ENCODE data around the gene PPP4R1. TPM values are rescaled to one million over a fixed set of nuclear protein-coding genes. Genes with fewer than 3 reads are reported as not detected.

The PPP4R1 gene
- total RNA-seq, 1 donor from 2014 or later, result 114 TPM

DNA sequence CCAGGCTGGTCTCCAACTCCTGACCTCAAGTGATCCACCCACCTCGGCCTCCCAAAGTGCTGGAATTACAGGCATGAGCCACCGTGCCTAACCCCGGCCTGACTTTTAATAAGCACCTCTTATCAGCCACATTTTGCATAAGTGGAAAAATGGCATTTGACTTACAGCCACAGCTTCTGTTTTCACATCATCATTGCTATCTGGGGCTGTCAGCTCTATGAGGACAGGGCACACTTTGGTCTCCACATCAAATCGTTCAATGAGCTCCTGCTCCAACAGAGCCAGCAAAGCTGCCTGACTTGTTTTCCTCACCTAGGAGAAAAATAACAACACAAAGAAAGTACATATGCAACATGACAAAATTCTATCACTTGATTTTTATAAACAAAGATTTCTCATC lies 26.4 kb downstream of the PPP4R1 start:
- TF ChIP-seq, protein P1, sequence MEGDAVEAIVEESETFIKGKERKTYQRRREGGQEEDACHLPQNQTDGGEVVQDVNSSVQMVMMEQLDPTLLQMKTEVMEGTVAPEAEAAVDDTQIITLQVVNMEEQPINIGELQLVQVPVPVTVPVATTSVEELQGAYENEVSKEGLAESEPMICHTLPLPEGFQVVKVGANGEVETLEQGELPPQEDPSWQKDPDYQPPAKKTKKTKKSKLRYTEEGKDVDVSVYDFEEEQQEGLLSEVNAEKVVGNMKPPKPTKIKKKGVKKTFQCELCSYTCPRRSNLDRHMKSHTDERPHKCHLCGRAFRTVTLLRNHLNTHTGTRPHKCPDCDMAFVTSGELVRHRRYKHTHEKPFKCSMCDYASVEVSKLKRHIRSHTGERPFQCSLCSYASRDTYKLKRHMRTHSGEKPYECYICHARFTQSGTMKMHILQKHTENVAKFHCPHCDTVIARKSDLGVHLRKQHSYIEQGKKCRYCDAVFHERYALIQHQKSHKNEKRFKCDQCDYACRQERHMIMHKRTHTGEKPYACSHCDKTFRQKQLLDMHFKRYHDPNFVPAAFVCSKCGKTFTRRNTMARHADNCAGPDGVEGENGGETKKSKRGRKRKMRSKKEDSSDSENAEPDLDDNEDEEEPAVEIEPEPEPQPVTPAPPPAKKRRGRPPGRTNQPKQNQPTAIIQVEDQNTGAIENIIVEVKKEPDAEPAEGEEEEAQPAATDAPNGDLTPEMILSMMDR (IDR thresholded peaks at IDR 0.05), result no peak
- H3K36me3 ChIP-seq, result peaks cover 72% of the 10 kb centered on the region
- no peaks in the 10 kb centered on the region for H3K27me3 ChIP-seq (ENCODE audit: low read depth)
- H3K9me3 ChIP-seq, result no peaks in the 10 kb centered on the region
- intact Hi-C loops (cut with DNase I), result no loop called here
- DNase-seq (no peak), ATAC-seq (no peak)
- H3K27ac ChIP-seq, result no peak overlapping the region
- H3K4me3 ChIP-seq, result no peak overlapping the region
- no peaks in the 10 kb centered on the region for H3K4me1 ChIP-seq

DNA sequence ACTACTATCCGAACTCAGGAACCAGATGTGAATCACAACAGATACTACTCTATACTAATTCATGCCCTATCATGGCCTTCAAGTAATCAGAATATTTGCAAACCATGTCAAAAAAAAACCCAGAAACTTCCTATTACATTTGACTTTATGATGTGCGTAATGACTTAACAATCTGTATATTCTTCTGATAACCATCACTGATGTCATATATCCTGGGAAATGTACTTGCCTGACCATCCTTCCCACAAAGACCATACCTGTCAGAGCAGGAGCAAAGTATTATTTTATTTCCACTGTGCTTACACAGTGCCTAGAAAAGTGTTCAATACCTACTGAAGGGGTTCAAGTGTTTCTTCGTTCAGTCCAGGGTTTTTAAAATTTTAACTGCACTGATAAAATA lies 27.5 kb downstream of the PPP4R1 start:
- DNase-seq (no peak), ATAC-seq (no peak)
- Histone ChIP-seq H3K36me3 (peaks cover 83% of the 10 kb centered on the region), H3K4me1 (no peaks in the 10 kb centered on the region), H3K27me3 (ENCODE audit: low read depth) (no peaks in the 10 kb centered on the region), H3K4me3 (no peak overlapping the region), H3K9me3 (no peaks in the 10 kb centered on the region), H3K27ac (no peak overlapping the region)
- intact Hi-C loops (cut with DNase I), result no loop called here
- TF ChIP-seq, protein P1 (IDR thresholded peaks at IDR 0.05), result no peak

DNA sequence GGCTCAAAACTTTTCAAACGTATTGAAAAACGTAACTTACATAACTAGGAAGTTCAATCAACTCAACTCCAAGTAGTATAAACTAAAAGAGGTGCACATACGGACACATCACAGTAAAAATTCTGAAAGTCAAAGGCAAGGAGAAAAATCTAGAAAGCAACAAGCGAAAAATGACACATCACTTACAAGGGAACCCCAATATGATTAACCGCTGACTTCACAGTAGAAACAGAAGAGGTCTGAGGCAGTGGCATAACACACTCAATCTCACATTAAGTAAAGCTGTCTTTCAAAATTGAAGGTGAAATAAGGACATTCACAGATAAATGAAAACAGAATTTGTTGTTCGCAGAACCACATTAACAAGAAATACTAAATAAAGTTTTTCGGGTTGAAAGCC lies 32.7 kb downstream of the PPP4R1 start:
- no peak overlapping the region for H3K27ac ChIP-seq
- intact Hi-C loops (cut with DNase I), result no loop called here
- H3K27me3 ChIP-seq (ENCODE audit: low read depth), result no peaks in the 10 kb centered on the region
- no peaks in the 10 kb centered on the region for H3K9me3 ChIP-seq
- H3K4me1 ChIP-seq, result no peaks in the 10 kb centered on the region
- H3K4me3 ChIP-seq, result no peak overlapping the region
- TF ChIP-seq, protein P1 (IDR thresholded peaks at IDR 0.05), result no peak
- H3K36me3 ChIP-seq, result peaks cover 88% of the 10 kb centered on the region
- no peak for ATAC-seq
- no peak for DNase-seq

DNA sequence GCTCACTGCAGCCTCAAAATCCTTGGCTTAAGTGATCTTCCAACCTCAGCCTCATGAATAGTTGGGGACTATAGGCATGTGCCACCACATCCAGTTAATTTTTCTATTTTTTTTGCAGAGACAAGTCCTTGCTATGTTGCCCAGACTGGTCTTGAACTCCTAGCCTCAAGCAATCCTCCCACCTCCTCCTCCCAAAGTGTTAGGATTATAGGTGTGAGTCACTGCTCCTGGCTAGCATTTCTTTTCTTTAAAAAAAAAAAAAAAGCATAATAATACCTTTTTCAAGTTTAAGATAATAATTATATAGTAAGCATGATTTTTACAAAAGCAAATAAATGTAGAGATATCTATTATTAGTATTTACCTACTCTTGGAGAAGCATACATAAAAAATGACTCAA lies 36.1 kb downstream of the PPP4R1 start:
- intact Hi-C loops (cut with DNase I), result no loop called here
- no peak overlapping the region for H3K27ac ChIP-seq
- TF ChIP-seq, protein P1 (IDR thresholded peaks at IDR 0.05), result no peak
- DNase-seq, result no peak
- H3K4me3 ChIP-seq, result no peak overlapping the region
- H3K9me3 ChIP-seq, result no peaks in the 10 kb centered on the region
- no peak for ATAC-seq
- H3K27me3 ChIP-seq (ENCODE audit: low read depth), result no peaks in the 10 kb centered on the region
- peaks cover 6% of the 10 kb centered on the region for H3K4me1 ChIP-seq
- H3K36me3 ChIP-seq, result peaks cover 84% of the 10 kb centered on the region

DNA sequence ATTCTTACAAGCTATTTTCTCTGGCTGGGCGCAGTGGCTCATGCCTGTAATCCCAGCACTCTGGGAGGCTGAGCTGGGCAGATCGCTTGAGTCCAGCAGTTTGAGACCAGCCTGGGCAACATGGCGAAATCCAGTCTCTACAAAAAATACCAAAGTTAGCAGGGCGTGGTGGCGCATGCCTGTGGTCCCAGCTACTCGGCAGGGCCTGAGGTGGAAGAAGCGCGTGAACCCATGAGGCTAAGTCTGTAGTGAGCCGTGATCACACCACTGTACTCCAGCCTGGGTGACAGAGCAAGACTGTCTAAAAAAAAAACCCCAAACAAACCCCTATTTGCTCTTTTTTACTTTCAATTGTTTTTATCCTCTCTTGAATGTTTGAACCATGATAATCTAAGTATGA lies 37.0 kb downstream of the PPP4R1 start:
- no peaks in the 10 kb centered on the region for H3K27me3 ChIP-seq (ENCODE audit: low read depth)
- TF ChIP-seq, protein P1 (IDR thresholded peaks at IDR 0.05), result no peak
- no peak for DNase-seq
- H3K9me3 ChIP-seq, result no peaks in the 10 kb centered on the region
- peaks cover 81% of the 10 kb centered on the region for H3K36me3 ChIP-seq
- H3K4me3 ChIP-seq, result no peak overlapping the region
- ATAC-seq, result no peak
- intact Hi-C loops (cut with DNase I), result no loop called here
- peaks cover 6% of the 10 kb centered on the region for H3K4me1 ChIP-seq
- H3K27ac ChIP-seq, result no peak overlapping the region

DNA sequence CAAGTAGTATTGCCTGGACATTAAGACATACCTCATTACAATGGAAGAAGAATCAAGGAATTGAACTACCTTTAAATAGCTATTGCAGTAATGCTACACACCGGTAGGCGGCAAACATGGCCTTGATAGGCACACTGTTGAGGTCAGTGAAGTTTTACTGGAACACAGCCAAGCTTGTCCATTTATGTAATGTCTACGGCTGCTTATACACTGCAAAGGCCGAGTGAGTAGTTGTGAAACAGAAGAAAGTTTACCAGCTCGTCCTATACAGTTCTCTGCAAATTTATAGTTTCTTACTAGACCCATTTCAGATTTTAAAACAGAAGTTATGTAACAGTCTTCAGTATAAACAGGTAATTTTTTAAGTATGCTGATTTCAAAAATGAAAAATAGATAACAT lies 38.8 kb downstream of the PPP4R1 start:
- ATAC-seq (peak; percentile 95 to 98), DNase-seq (peak; percentile 66)
- intact Hi-C loops (cut with DNase I), result no loop called here
- H3K27ac ChIP-seq, result no peak overlapping the region
- no peaks in the 10 kb centered on the region for H3K27me3 ChIP-seq (ENCODE audit: low read depth)
- TF ChIP-seq, protein P1 (IDR thresholded peaks at IDR 0.05), result peak; percentile 84
- H3K36me3 ChIP-seq, result peaks cover 81% of the 10 kb centered on the region
- peaks cover 6% of the 10 kb centered on the region for H3K4me1 ChIP-seq
- no peaks in the 10 kb centered on the region for H3K9me3 ChIP-seq
- no peak overlapping the region for H3K4me3 ChIP-seq
